ENCODE data around the gene KRTAP13-3.

The KRTAP13-3 gene

GRCh38 chr21:30443226-30443625 is 17.5 kb upstream of the KRTAP13-3 start:
- in situ Hi-C loops (cut with MboI; ENCODE audit: low sequenced_read_pairs, unreplicated experiment), result loop anchor here (25.0 kb wide), 1 partner anchor 94 kb away; the partner anchor contains the start of gene KRTAP19-6
- no peak for DNase-seq (ENCODE audit: low spot score)
- TF ChIP-seq CTCF (IDR thresholded peaks at IDR 0.05; ENCODE audit: borderline replicate concordance, control extremely low read depth, extremely low read depth, insufficient read depth, missing control alignments), result no peak

GRCh38 chr21:30439975-30440374 is 14.2 kb upstream of the KRTAP13-3 start, which contains the start of gene KRTAP15-1:
KRTAP15-1 (plus strand) TSS chr21:30440275; CDS start chr21:30440328, 53 bp downstream.
- no peak for TF ChIP-seq CTCF (IDR thresholded peaks at IDR 0.05; ENCODE audit: borderline replicate concordance, control extremely low read depth, extremely low read depth, insufficient read depth, missing control alignments)
- DNase-seq (ENCODE audit: low spot score), result no peak

GRCh38 chr21:30437010-30437565 is 11.4 kb upstream of the KRTAP13-3 start:
- no peak for TF ChIP-seq CTCF (IDR thresholded peaks at IDR 0.05; ENCODE audit: borderline replicate concordance, control extremely low read depth, extremely low read depth, insufficient read depth, missing control alignments)
- no peak for DNase-seq (ENCODE audit: low spot score)
- in situ Hi-C loops (cut with MboI; ENCODE audit: low sequenced_read_pairs, unreplicated experiment), result loop anchor here (25.0 kb wide), 1 partner anchor 100 kb away; the partner anchor contains the start of gene KRTAP19-6

More at GRCh38 chr21:30439975-30440374, 14.2 kb upstream of the KRTAP13-3 start, which contains the start of gene KRTAP15-1:
- in situ Hi-C loops (cut with MboI; ENCODE audit: low sequenced_read_pairs, unreplicated experiment), result loop anchor here (25.0 kb wide), 1 partner anchor 97 kb away; the partner anchor contains the start of gene KRTAP19-6

GRCh38 chr21:30434033-30434631 is 8.4 kb upstream of the KRTAP13-3 start:
- in situ Hi-C loops (cut with MboI; ENCODE audit: low sequenced_read_pairs, unreplicated experiment), result loop anchor here (25.0 kb wide), 1 partner anchor 103 kb away; the partner anchor contains the start of gene KRTAP19-6
- no peak for TF ChIP-seq CTCF (IDR thresholded peaks at IDR 0.05; ENCODE audit: borderline replicate concordance, control extremely low read depth, extremely low read depth, insufficient read depth, missing control alignments)
- DNase-seq (ENCODE audit: low spot score), result no peak

- in situ Hi-C loops (cut with MboI; ENCODE audit: low sequenced_read_pairs, unreplicated experiment), result loop anchor here (25.0 kb wide), 1 partner anchor 107 kb away; the partner anchor contains the start of gene KRTAP19-6
- no peak for DNase-seq (ENCODE audit: low spot score)
- no peak for TF ChIP-seq CTCF (IDR thresholded peaks at IDR 0.05; ENCODE audit: borderline replicate concordance, control extremely low read depth, extremely low read depth, insufficient read depth, missing control alignments)
Measured at GRCh38 chr21:30430170-30430655, 4.5 kb upstream of the KRTAP13-3 start, which contains the start of gene KRTAP13-4. KRTAP13-4 (plus strand) TSS chr21:30430220; CDS start chr21:30430276, 56 bp downstream.

- in situ Hi-C loops (cut with MboI; ENCODE audit: low sequenced_read_pairs, unreplicated experiment), result loop anchor here (25.0 kb wide), 1 partner anchor 111 kb away; the partner anchor contains the start of gene KRTAP19-6
- no peak for TF ChIP-seq CTCF (IDR thresholded peaks at IDR 0.05; ENCODE audit: borderline replicate concordance, control extremely low read depth, extremely low read depth, insufficient read depth, missing control alignments)
- DNase-seq (ENCODE audit: low spot score), result no peak
Measured at GRCh38 chr21:30426731-30427130, 1.0 kb upstream of the KRTAP13-3 start.
